OCI-LY3 (cell line): ENCODE measurements around the gene HDHD3.

Experiments
- H2AFZ ChIP-seq: fragments of 200-600, 300-600 bp; shearing (Covaris generic); 2 replicates; pipeline ENCODE4 v1.6.0; 2014; ENCODE audit warnings: antibody characterized with exemption, low read depth, low read length
- H3K27ac ChIP-seq: fragments of 200-600, 300-600 bp; sonication (generic); 2 replicates; pipeline ENCODE4 v1.5.1; 2014; ENCODE audit warnings: mild to moderate bottlenecking, low read length, moderate library complexity, mixed read lengths
- H3K27me3 ChIP-seq: fragments of 200-600, 300-600 bp; sonication (generic); 2 replicates; pipeline ENCODE4 v1.6.1; 2014; ENCODE audit warnings: low read depth, low read length, mixed read lengths
- H3K36me3 ChIP-seq: fragments of 200-600, 300-600 bp; sonication (generic); replicated peaks from 2 replicates; pipeline ENCODE3; 2014; ENCODE audit warnings: low read depth, low read length, mixed read lengths
- H3K4me1 ChIP-seq: fragments of 300-600, 200-600 bp; sonication (generic); 2 replicates; pipeline ENCODE4 v1.6.1; 2014; ENCODE audit warnings: low read length, mixed read lengths
- H3K4me2 ChIP-seq: fragments of 200-600, 300-600 bp; sonication (generic); 2 replicates; pipeline ENCODE4 v1.6.1; 2014; ENCODE audit warnings: low read length, mixed read lengths
- H3K4me3 ChIP-seq: fragments of 300-600, 200-600 bp; sonication (generic); 2 replicates; pipeline ENCODE4 v1.5.1; 2014; ENCODE audit warnings: antibody characterized with exemption, mild to moderate bottlenecking, low read length, moderate library complexity
- H3K79me2 ChIP-seq: fragments of 300-600, 200-600 bp; shearing (Covaris generic); 2 replicates; pipeline ENCODE4 v1.6.1; 2014; ENCODE audit warnings: mild to moderate bottlenecking, low read length, mixed read lengths
- H3K9ac ChIP-seq: fragments of 300-600, 200-600 bp; shearing (Covaris generic); 2 replicates; pipeline ENCODE4 v1.6.0; 2014; ENCODE audit warnings: mild to moderate bottlenecking, low read length, moderate library complexity
- H3K9me3 ChIP-seq: fragments of 200-600, 300-600 bp; shearing (Covaris generic); 2 replicates; pipeline ENCODE4 v1.6.1; 2014; ENCODE audit warnings: low read length, mixed read lengths; ENCODE audit not compliant: insufficient read depth
- H4K20me1 ChIP-seq: fragments of 200-600, 300-600 bp; sonication (generic); 2 replicates; pipeline ENCODE4 v1.6.1; 2016; ENCODE audit warnings: low read length, mixed read lengths; ENCODE audit not compliant: insufficient read depth
- CTCF ChIP-seq: fragments of 200-600, 300-600 bp; sonication (generic); IDR thresholded peaks from 2 replicates; pipeline ENCODE4 v1.5.1; 2014; ENCODE audit warnings: antibody characterized with exemption, low read length, low read depth
- EZH2phosphoT487 ChIP-seq: fragments of 200-600 bp; shearing (Covaris generic); IDR thresholded peaks from 2 replicates; pipeline ENCODE4 v1.6.1; 2018; ENCODE audit warnings: antibody characterized with exemption, mixed run types, low read depth

The HDHD3 gene

GRCh38 chr9:113349066-113349444 is 27.7 kb downstream of the HDHD3 start:
- H3K9me3 ChIP-seq, result no peaks in the 10 kb centered on the region
- no peak overlapping the region for H3K9ac ChIP-seq
- no peaks in the 10 kb centered on the region for H4K20me1 ChIP-seq
- H3K4me2 ChIP-seq, result peak overlapping the region; percentile 97
- H3K36me3 ChIP-seq, result no peaks in the 10 kb centered on the region
- H3K4me1 ChIP-seq, result peaks cover 34% of the 10 kb centered on the region
- H2AFZ ChIP-seq, result no peak overlapping the region
- no peak overlapping the region for H3K27ac ChIP-seq
- TF ChIP-seq EZH2phosphoT487 (no peak), CTCF (no peak)
- no peaks in the 10 kb centered on the region for H3K27me3 ChIP-seq
- H3K79me2 ChIP-seq, result no peaks in the 10 kb centered on the region
- H3K4me3 ChIP-seq, result peak overlapping the region; percentile 90

GRCh38 chr9:113348437-113348836 is 28.3 kb downstream of the HDHD3 start:
- Histone ChIP-seq H2AFZ (no peak overlapping the region), H3K79me2 (no peaks in the 10 kb centered on the region), H3K36me3 (no peaks in the 10 kb centered on the region), H3K9ac (no peak overlapping the region), H3K4me2 (no peak overlapping the region), H3K4me3 (no peak overlapping the region), H3K27me3 (no peaks in the 10 kb centered on the region), H3K4me1 (peaks cover 34% of the 10 kb centered on the region), H3K9me3 (no peaks in the 10 kb centered on the region), H3K27ac (no peak overlapping the region), H4K20me1 (no peaks in the 10 kb centered on the region)
- TF ChIP-seq CTCF, result no peak
- TF ChIP-seq EZH2phosphoT487, result no peak

DNA sequence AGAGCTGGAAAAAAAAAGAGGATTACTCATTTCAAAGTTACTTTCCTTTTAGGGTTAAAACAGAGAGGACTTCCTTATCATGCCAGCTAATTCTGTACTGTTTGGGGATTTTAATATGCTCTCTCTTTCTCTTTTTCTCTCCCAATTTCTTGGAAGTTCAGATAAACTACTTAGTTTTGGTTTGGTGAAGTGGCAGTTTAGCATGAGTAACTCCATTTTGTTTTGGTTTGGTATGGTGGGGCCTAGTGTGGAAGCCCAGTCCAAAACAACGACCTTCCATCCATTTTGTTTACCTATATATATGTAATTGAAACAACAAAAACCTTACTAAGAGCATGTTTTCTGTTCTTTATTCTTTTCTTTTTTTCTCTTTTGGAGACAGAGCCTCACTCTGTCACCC is 31.1 kb downstream of the HDHD3 start:
- Histone ChIP-seq H3K27ac (no peak overlapping the region), H4K20me1 (no peaks in the 10 kb centered on the region), H3K4me2 (no peak overlapping the region), H3K79me2 (no peaks in the 10 kb centered on the region), H2AFZ (no peak overlapping the region), H3K9ac (no peak overlapping the region), H3K4me1 (peaks cover 17% of the 10 kb centered on the region), H3K4me3 (no peak overlapping the region), H3K27me3 (no peaks in the 10 kb centered on the region), H3K9me3 (no peaks in the 10 kb centered on the region), H3K36me3 (no peaks in the 10 kb centered on the region)
- TF ChIP-seq CTCF (no peak), EZH2phosphoT487 (no peak)

DNA sequence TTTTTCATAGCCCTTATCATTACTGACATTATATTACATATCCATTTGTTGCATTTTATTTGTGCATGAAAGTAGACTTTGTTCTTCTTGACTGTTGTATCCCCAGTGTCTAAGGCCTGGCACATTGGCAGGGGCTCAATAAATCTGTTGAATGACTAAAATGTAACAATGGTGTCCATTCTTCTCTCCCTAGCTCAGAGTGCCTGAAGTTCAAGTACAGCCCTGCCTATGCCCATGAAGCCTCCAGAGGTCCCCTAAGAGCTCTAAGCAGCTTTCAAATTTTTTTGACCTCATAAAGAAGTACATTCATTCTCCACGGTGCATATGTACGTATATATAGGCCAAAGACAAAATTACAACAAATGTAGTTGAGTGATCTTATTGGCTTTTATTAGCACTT is 31.6 kb downstream of the HDHD3 start:
- no peak overlapping the region for H3K4me3 ChIP-seq
- H3K9ac ChIP-seq, result no peak overlapping the region
- no peak overlapping the region for H3K4me2 ChIP-seq
- H3K27ac ChIP-seq, result no peak overlapping the region
- peaks cover 17% of the 10 kb centered on the region for H3K4me1 ChIP-seq
- no peak overlapping the region for H2AFZ ChIP-seq
- no peaks in the 10 kb centered on the region for H3K36me3 ChIP-seq
- H3K79me2 ChIP-seq, result no peaks in the 10 kb centered on the region
- no peaks in the 10 kb centered on the region for H3K9me3 ChIP-seq
- TF ChIP-seq EZH2phosphoT487 (no peak), CTCF (no peak)
- H4K20me1 ChIP-seq, result no peaks in the 10 kb centered on the region
- no peaks in the 10 kb centered on the region for H3K27me3 ChIP-seq
